ENCODE data around the gene PAX3. TPM values are rescaled to one million over a fixed set of nuclear protein-coding genes. Genes with fewer than 3 reads are reported as not detected.

Gene PAX3
- total RNA-seq, 1 donor from 2014 or later: not detected

- Mint-ChIP-seq H3K36me3 (ENCODE audit: low read depth) (peaks cover 2% of the 10 kb centered on the region), H3K27ac (peak overlapping the region; percentile 58), H3K9me3 (peaks cover 4% of the 10 kb centered on the region), H3K4me1 (ENCODE audit: low read depth) (no peaks in the 10 kb centered on the region), H3K27me3 (ENCODE audit: insufficient read depth) (peaks cover 81% of the 10 kb centered on the region), H3K4me3 (no peak overlapping the region)
- no peak for DNase-seq (ENCODE audit: low spot score)
- intact Hi-C loops (cut with micrococcal nuclease): no loop called here
Measured at GRCh38 chr2:222289278-222290160, 9.3 kb downstream of the PAX3 start.

- DNase-seq (ENCODE audit: low spot score): no peak
- no peak overlapping the region for H3K27ac Mint-ChIP-seq
Measured at GRCh38 chr2:222288590-222289277, 10.1 kb downstream of the PAX3 start.

GRCh38 chr2:222287862-222288479 lies 10.8 kb downstream of the PAX3 start:
- peaks cover 2% of the 10 kb centered on the region for H3K36me3 Mint-ChIP-seq (ENCODE audit: low read depth)
- H3K9me3 Mint-ChIP-seq: peaks cover 4% of the 10 kb centered on the region
- H3K27ac Mint-ChIP-seq: no peak overlapping the region
- H3K4me3 Mint-ChIP-seq: no peak overlapping the region
- intact Hi-C loops (cut with micrococcal nuclease): no loop called here
- DNase-seq (ENCODE audit: low spot score): no peak
- peaks cover 68% of the 10 kb centered on the region for H3K27me3 Mint-ChIP-seq (ENCODE audit: insufficient read depth)
- no peaks in the 10 kb centered on the region for H3K4me1 Mint-ChIP-seq (ENCODE audit: low read depth)

More at GRCh38 chr2:222288590-222289277, 10.1 kb downstream of the PAX3 start:
- Mint-ChIP-seq H3K36me3 (ENCODE audit: low read depth) (peaks cover 2% of the 10 kb centered on the region), H3K9me3 (peaks cover 4% of the 10 kb centered on the region), H3K27me3 (ENCODE audit: insufficient read depth) (peaks cover 73% of the 10 kb centered on the region), H3K4me1 (ENCODE audit: low read depth) (no peaks in the 10 kb centered on the region), H3K4me3 (no peak overlapping the region)
- intact Hi-C loops (cut with micrococcal nuclease): no loop called here

GRCh38 chr2:222284466-222284865 lies 14.3 kb downstream of the PAX3 start:
- Mint-ChIP-seq H3K9me3 (no peaks in the 10 kb centered on the region), H3K36me3 (ENCODE audit: low read depth) (no peaks in the 10 kb centered on the region), H3K27me3 (ENCODE audit: insufficient read depth) (peaks cover 40% of the 10 kb centered on the region), H3K27ac (no peak overlapping the region), H3K4me3 (no peak overlapping the region), H3K4me1 (ENCODE audit: low read depth) (no peaks in the 10 kb centered on the region)
- no peak for DNase-seq (ENCODE audit: low spot score)
- intact Hi-C loops (cut with micrococcal nuclease): loop anchor here (5.0 kb wide), 1 partner anchor 33 kb away; no protein-coding TSS in a partner anchor

GRCh38 chr2:222283634-222284033 lies 15.2 kb downstream of the PAX3 start:
- intact Hi-C loops (cut with micrococcal nuclease): loop anchor here (5.0 kb wide), 1 partner anchor 34 kb away; no protein-coding TSS in a partner anchor
- H3K27me3 Mint-ChIP-seq (ENCODE audit: insufficient read depth): peaks cover 32% of the 10 kb centered on the region
- no peak overlapping the region for H3K27ac Mint-ChIP-seq
- no peak for DNase-seq (ENCODE audit: low spot score)
- H3K36me3 Mint-ChIP-seq (ENCODE audit: low read depth): no peaks in the 10 kb centered on the region
- H3K4me1 Mint-ChIP-seq (ENCODE audit: low read depth): no peaks in the 10 kb centered on the region
- H3K4me3 Mint-ChIP-seq: no peak overlapping the region
- H3K9me3 Mint-ChIP-seq: no peaks in the 10 kb centered on the region

- peaks cover 13% of the 10 kb centered on the region for H3K27me3 Mint-ChIP-seq (ENCODE audit: insufficient read depth)
- intact Hi-C loops (cut with micrococcal nuclease): loop anchor here (5.0 kb wide), 1 partner anchor 36 kb away; no protein-coding TSS in a partner anchor
- DNase-seq (ENCODE audit: low spot score): no peak
- no peak overlapping the region for H3K27ac Mint-ChIP-seq
- H3K4me1 Mint-ChIP-seq (ENCODE audit: low read depth): no peaks in the 10 kb centered on the region
- H3K4me3 Mint-ChIP-seq: no peak overlapping the region
- H3K36me3 Mint-ChIP-seq (ENCODE audit: low read depth): no peaks in the 10 kb centered on the region
- H3K9me3 Mint-ChIP-seq: no peaks in the 10 kb centered on the region
Measured at GRCh38 chr2:222281506-222281905, 17.3 kb downstream of the PAX3 start.

- peaks cover 11% of the 10 kb centered on the region for H3K27me3 Mint-ChIP-seq (ENCODE audit: insufficient read depth)
- H3K36me3 Mint-ChIP-seq (ENCODE audit: low read depth): no peaks in the 10 kb centered on the region
- H3K27ac Mint-ChIP-seq: no peak overlapping the region
- no peak overlapping the region for H3K4me3 Mint-ChIP-seq
- H3K4me1 Mint-ChIP-seq (ENCODE audit: low read depth): no peaks in the 10 kb centered on the region
- H3K9me3 Mint-ChIP-seq: no peaks in the 10 kb centered on the region
- intact Hi-C loops (cut with micrococcal nuclease): loop anchor here (5.0 kb wide), 1 partner anchor 37 kb away; no protein-coding TSS in a partner anchor
- no peak for DNase-seq (ENCODE audit: low spot score)
Measured at GRCh38 chr2:222280795-222281194, 18.0 kb downstream of the PAX3 start.

GRCh38 chr2:222272446-222273015 lies 26.3 kb downstream of the PAX3 start:
- intact Hi-C loops (cut with micrococcal nuclease): no loop called here
- no peaks in the 10 kb centered on the region for H3K9me3 Mint-ChIP-seq
- DNase-seq (ENCODE audit: low spot score): no peak
- no peaks in the 10 kb centered on the region for H3K36me3 Mint-ChIP-seq (ENCODE audit: low read depth)
- H3K4me3 Mint-ChIP-seq: no peak overlapping the region
- H3K27ac Mint-ChIP-seq: no peak overlapping the region
- H3K27me3 Mint-ChIP-seq (ENCODE audit: insufficient read depth): peaks cover 3% of the 10 kb centered on the region
- H3K4me1 Mint-ChIP-seq (ENCODE audit: low read depth): no peaks in the 10 kb centered on the region

GRCh38 chr2:222271854-222272253 lies 26.9 kb downstream of the PAX3 start:
- intact Hi-C loops (cut with micrococcal nuclease): no loop called here
- no peak for DNase-seq (ENCODE audit: low spot score)
- no peaks in the 10 kb centered on the region for H3K9me3 Mint-ChIP-seq
- no peak overlapping the region for H3K27ac Mint-ChIP-seq
- H3K36me3 Mint-ChIP-seq (ENCODE audit: low read depth): no peaks in the 10 kb centered on the region
- no peak overlapping the region for H3K4me3 Mint-ChIP-seq
- peaks cover 3% of the 10 kb centered on the region for H3K27me3 Mint-ChIP-seq (ENCODE audit: insufficient read depth)
- no peaks in the 10 kb centered on the region for H3K4me1 Mint-ChIP-seq (ENCODE audit: low read depth)

- H3K4me3 Mint-ChIP-seq: no peak overlapping the region
- H3K4me1 Mint-ChIP-seq (ENCODE audit: low read depth): no peaks in the 10 kb centered on the region
- DNase-seq (ENCODE audit: low spot score): no peak
- no peak overlapping the region for H3K27ac Mint-ChIP-seq
- no peaks in the 10 kb centered on the region for H3K9me3 Mint-ChIP-seq
- peaks cover 3% of the 10 kb centered on the region for H3K27me3 Mint-ChIP-seq (ENCODE audit: insufficient read depth)
- intact Hi-C loops (cut with micrococcal nuclease): no loop called here
- H3K36me3 Mint-ChIP-seq (ENCODE audit: low read depth): no peaks in the 10 kb centered on the region
Measured at GRCh38 chr2:222270396-222270795, 28.4 kb downstream of the PAX3 start.

- intact Hi-C loops (cut with micrococcal nuclease): no loop called here
Measured at GRCh38 chr2:222269132-222269531, 29.7 kb downstream of the PAX3 start.

GRCh38 chr2:222268311-222268990 lies 30.3 kb downstream of the PAX3 start:
- no peak overlapping the region for H3K4me3 Mint-ChIP-seq
- DNase-seq (ENCODE audit: low spot score): no peak
- peaks cover 2% of the 10 kb centered on the region for H3K27me3 Mint-ChIP-seq (ENCODE audit: insufficient read depth)
- no peaks in the 10 kb centered on the region for H3K9me3 Mint-ChIP-seq
- no peaks in the 10 kb centered on the region for H3K4me1 Mint-ChIP-seq (ENCODE audit: low read depth)
- H3K27ac Mint-ChIP-seq: no peak overlapping the region
- intact Hi-C loops (cut with micrococcal nuclease): no loop called here
- no peaks in the 10 kb centered on the region for H3K36me3 Mint-ChIP-seq (ENCODE audit: low read depth)

More at GRCh38 chr2:222269132-222269531, 29.7 kb downstream of the PAX3 start:
- no peaks in the 10 kb centered on the region for H3K9me3 Mint-ChIP-seq
- H3K4me1 Mint-ChIP-seq (ENCODE audit: low read depth): no peaks in the 10 kb centered on the region
- DNase-seq (ENCODE audit: low spot score): no peak
- no peak overlapping the region for H3K27ac Mint-ChIP-seq
- no peak overlapping the region for H3K4me3 Mint-ChIP-seq
- H3K27me3 Mint-ChIP-seq (ENCODE audit: insufficient read depth): peaks cover 3% of the 10 kb centered on the region
- no peaks in the 10 kb centered on the region for H3K36me3 Mint-ChIP-seq (ENCODE audit: low read depth)
